GM23338 (cell line): ENCODE measurements around the gene FARSB. TPM values are rescaled to one million over a fixed set of nuclear protein-coding genes. Genes with fewer than 3 reads are reported as not detected.

Experiments
- ATAC-seq: fragments of 200-7000 bp; cut with Tn5 transposase; 3 replicates; pipeline ENCODE4 v1.9.1; 2020
- DNase-seq: peaks from one replicate; pipeline ENCODE4 v3.0.0-alpha.2; 2015; ENCODE audit warnings: low spot score
- H2AFZ ChIP-seq: fragments of 200-600 bp; sonication (generic); 2 replicates; pipeline ENCODE4 v1.8.0; 2016; ENCODE audit warnings: antibody characterized with exemption, mild to moderate bottlenecking, moderate library complexity
- H3F3A ChIP-seq: fragments of 200-600 bp; sonication (generic); replicated peaks from 2 replicates; pipeline ENCODE4 v1.8.0; 2017; ENCODE audit warnings: antibody characterized with exemption, mixed run types, low read depth
- H3K27ac ChIP-seq: fragments of 200-600 bp; sonication (generic); 2 replicates; pipeline ENCODE4 v1.6.1; 2016; ENCODE audit warnings: low read depth
- H3K27me3 ChIP-seq: fragments of 200-600 bp; sonication (generic); 2 replicates; pipeline ENCODE4 v1.8.0; 2016; ENCODE audit warnings: mild to moderate bottlenecking, mixed run types, moderate library complexity; ENCODE audit not compliant: insufficient read depth
- H3K36me3 ChIP-seq: fragments of 200-600 bp; sonication (generic); 2 replicates; pipeline ENCODE4 v1.8.0; 2016; ENCODE audit warnings: mild to moderate bottlenecking; ENCODE audit not compliant: insufficient read depth
- H3K4me1 ChIP-seq: fragments of 200-600 bp; sonication (generic); 2 replicates; pipeline ENCODE4 v1.8.0; 2016; ENCODE audit warnings: mild to moderate bottlenecking, moderate library complexity; ENCODE audit not compliant: insufficient read depth
- H3K4me2 ChIP-seq: fragments of 200-600 bp; sonication (generic); 2 replicates; pipeline ENCODE4 v1.7.1; 2017; ENCODE audit warnings: mixed run types
- H3K4me3 ChIP-seq: fragments of 200-600 bp; sonication (generic); 2 replicates; pipeline ENCODE4 v1.6.1; 2016; ENCODE audit warnings: mixed run types
- H3K79me2 ChIP-seq: fragments of 200-600 bp; sonication (generic); replicated peaks from 2 replicates; pipeline ENCODE4 v1.8.0; 2017; ENCODE audit warnings: mild to moderate bottlenecking; ENCODE audit not compliant: insufficient read depth
- H3K9me2 ChIP-seq: fragments of 200-600 bp; sonication (generic); 2 replicates; pipeline ENCODE4 v1.8.0; 2017; ENCODE audit not compliant: insufficient read depth
- H4K20me1 ChIP-seq: fragments of 200-600 bp; sonication (generic); replicated peaks from 2 replicates; pipeline ENCODE4 v1.8.0; 2017; ENCODE audit warnings: mild to moderate bottlenecking; ENCODE audit not compliant: insufficient read depth
- H3K27ac Mint-ChIP-seq: 2 replicates; pipeline ENCODE4 v1.8.0; 2020; ENCODE audit warnings: inconsistent platforms, mild to moderate bottlenecking, moderate library complexity, mixed read lengths
- H3K27me3 Mint-ChIP-seq: 3 replicates; pipeline ENCODE4 v1.8.0; 2022; ENCODE audit warnings: low read depth, mild to moderate bottlenecking, moderate library complexity, mixed read lengths, inconsistent platforms; ENCODE audit not compliant: insufficient read depth, poor library complexity
- H3K36me3 Mint-ChIP-seq: 3 replicates; pipeline ENCODE4 v1.8.0; 2021; ENCODE audit warnings: low read depth, mild to moderate bottlenecking, inconsistent platforms, moderate library complexity, mixed read lengths
- H3K4me1 Mint-ChIP-seq: 3 replicates; pipeline ENCODE4 v1.8.0; 2020; ENCODE audit warnings: mild to moderate bottlenecking, inconsistent platforms, mixed read lengths
- H3K4me3 Mint-ChIP-seq: 3 replicates; pipeline ENCODE4 v1.8.0; 2021; ENCODE audit warnings: moderate library complexity, mild to moderate bottlenecking, inconsistent platforms, mixed read lengths
- H3K9me3 Mint-ChIP-seq: 3 replicates; pipeline ENCODE4 v1.8.0; 2020; ENCODE audit warnings: moderate library complexity, mild to moderate bottlenecking, inconsistent platforms, mixed read lengths
- CREB1 ChIP-seq: fragments of 250-450 bp; sonication (Bioruptor Pico); IDR thresholded peaks from 2 replicates; pipeline ENCODE4 v1.5.0; 2020; ENCODE audit warnings: low read depth, mild to moderate bottlenecking, moderate library complexity
- ETS1 ChIP-seq: IDR thresholded peaks from 2 replicates; pipeline ENCODE4 v1.6.1; 2016; ENCODE audit warnings: antibody characterized with exemption
- EZH2 ChIP-seq: fragments of 200-600 bp; sonication (generic); IDR thresholded peaks from one replicate; pipeline ENCODE4 v1.8.0; 2017; ENCODE audit warnings: antibody characterized with exemption, mild to moderate bottlenecking, low read depth; ENCODE audit not compliant: unreplicated experiment
- EZH2phosphoT487 ChIP-seq: fragments of 200-600 bp; sonication (generic); IDR thresholded peaks from one replicate; pipeline ENCODE4 v1.8.1; 2018; ENCODE audit warnings: antibody characterized with exemption; ENCODE audit not compliant: unreplicated experiment
- JUNB ChIP-seq: IDR thresholded peaks from one replicate; pipeline ENCODE4 v1.6.1; 2016; ENCODE audit warnings: antibody characterized with exemption; ENCODE audit not compliant: unreplicated experiment
- STAT1 ChIP-seq: IDR thresholded peaks from one replicate; pipeline ENCODE4 v1.6.1; 2016; ENCODE audit warnings: antibody characterized with exemption; ENCODE audit not compliant: unreplicated experiment
- ZNF114 ChIP-seq: fragments of 250-450 bp; sonication (Bioruptor Pico); IDR thresholded peaks from 2 replicates; pipeline ENCODE4 v1.5.0; 2020; ENCODE audit warnings: mild to moderate bottlenecking, moderate library complexity
- ZNF331 ChIP-seq: fragments of 250-450 bp; sonication (Bioruptor Pico); IDR thresholded peaks from 2 replicates; pipeline ENCODE4 v1.5.0; 2020; ENCODE audit warnings: low read depth, mild to moderate bottlenecking, moderate library complexity
- polyA plus RNA-seq: library from polyadenylated mRNA; unstranded; fragments of >200 nt; fragmentation: Nextera tagmentation; extraction: Ambion mirVana; gene quantifications from 2 replicates; pipeline ENCODE4 v1.2.1, GENCODE V29; 2016
- total RNA-seq: library from RNA; depleted of rRNA; stranded (reverse); fragments of >200 nt; shearing (Covaris generic); gene quantifications from 2 replicates; pipeline ENCODE4 v1.2.3, GENCODE V29; 2014
- TF ChIP-seq, protein P1 (sequence below): fragments of 250-450 bp; sonication (Bioruptor Pico); IDR thresholded peaks from 2 replicates; pipeline ENCODE4 v1.5.0; 2020; ENCODE audit warnings: mild to moderate bottlenecking, moderate library complexity

The FARSB gene
- total and polyA plus RNA-seq, 2 experiments from 2014 or later: 32.5 to 40.0 TPM

- H3K27me3 Mint-ChIP-seq: peaks cover 22% of the 10 kb centered on the region
- ATAC-seq: no peak
Measured at GRCh38 chr2:222673883-222674282, 18.0 kb upstream of the FARSB start.

More at GRCh38 chr2:222673883-222674282, 18.0 kb upstream of the FARSB start:
- no peak overlapping the region for H2AFZ ChIP-seq
- Mint-ChIP-seq H3K4me1 (peaks cover 5% of the 10 kb centered on the region), H3K36me3 (no peaks in the 10 kb centered on the region), H3K4me3 (no peak overlapping the region), H3K9me3 (no peaks in the 10 kb centered on the region; the same call in 2 of the 3 replicates), H3K27ac (no peak overlapping the region)
- peak; percentile 18 for DNase-seq
- H3K9me2 ChIP-seq: no peaks in the 10 kb centered on the region
- no peaks in the 10 kb centered on the region for H4K20me1 ChIP-seq
- peaks cover 39% of the 10 kb centered on the region for H3K27me3 ChIP-seq
- no peaks in the 10 kb centered on the region for H3K36me3 ChIP-seq
- H3K4me2 ChIP-seq: no peak overlapping the region
- peaks cover 9% of the 10 kb centered on the region; the same call in 1 of the 2 replicates for H3K4me1 ChIP-seq
- TF ChIP-seq, protein P1, sequence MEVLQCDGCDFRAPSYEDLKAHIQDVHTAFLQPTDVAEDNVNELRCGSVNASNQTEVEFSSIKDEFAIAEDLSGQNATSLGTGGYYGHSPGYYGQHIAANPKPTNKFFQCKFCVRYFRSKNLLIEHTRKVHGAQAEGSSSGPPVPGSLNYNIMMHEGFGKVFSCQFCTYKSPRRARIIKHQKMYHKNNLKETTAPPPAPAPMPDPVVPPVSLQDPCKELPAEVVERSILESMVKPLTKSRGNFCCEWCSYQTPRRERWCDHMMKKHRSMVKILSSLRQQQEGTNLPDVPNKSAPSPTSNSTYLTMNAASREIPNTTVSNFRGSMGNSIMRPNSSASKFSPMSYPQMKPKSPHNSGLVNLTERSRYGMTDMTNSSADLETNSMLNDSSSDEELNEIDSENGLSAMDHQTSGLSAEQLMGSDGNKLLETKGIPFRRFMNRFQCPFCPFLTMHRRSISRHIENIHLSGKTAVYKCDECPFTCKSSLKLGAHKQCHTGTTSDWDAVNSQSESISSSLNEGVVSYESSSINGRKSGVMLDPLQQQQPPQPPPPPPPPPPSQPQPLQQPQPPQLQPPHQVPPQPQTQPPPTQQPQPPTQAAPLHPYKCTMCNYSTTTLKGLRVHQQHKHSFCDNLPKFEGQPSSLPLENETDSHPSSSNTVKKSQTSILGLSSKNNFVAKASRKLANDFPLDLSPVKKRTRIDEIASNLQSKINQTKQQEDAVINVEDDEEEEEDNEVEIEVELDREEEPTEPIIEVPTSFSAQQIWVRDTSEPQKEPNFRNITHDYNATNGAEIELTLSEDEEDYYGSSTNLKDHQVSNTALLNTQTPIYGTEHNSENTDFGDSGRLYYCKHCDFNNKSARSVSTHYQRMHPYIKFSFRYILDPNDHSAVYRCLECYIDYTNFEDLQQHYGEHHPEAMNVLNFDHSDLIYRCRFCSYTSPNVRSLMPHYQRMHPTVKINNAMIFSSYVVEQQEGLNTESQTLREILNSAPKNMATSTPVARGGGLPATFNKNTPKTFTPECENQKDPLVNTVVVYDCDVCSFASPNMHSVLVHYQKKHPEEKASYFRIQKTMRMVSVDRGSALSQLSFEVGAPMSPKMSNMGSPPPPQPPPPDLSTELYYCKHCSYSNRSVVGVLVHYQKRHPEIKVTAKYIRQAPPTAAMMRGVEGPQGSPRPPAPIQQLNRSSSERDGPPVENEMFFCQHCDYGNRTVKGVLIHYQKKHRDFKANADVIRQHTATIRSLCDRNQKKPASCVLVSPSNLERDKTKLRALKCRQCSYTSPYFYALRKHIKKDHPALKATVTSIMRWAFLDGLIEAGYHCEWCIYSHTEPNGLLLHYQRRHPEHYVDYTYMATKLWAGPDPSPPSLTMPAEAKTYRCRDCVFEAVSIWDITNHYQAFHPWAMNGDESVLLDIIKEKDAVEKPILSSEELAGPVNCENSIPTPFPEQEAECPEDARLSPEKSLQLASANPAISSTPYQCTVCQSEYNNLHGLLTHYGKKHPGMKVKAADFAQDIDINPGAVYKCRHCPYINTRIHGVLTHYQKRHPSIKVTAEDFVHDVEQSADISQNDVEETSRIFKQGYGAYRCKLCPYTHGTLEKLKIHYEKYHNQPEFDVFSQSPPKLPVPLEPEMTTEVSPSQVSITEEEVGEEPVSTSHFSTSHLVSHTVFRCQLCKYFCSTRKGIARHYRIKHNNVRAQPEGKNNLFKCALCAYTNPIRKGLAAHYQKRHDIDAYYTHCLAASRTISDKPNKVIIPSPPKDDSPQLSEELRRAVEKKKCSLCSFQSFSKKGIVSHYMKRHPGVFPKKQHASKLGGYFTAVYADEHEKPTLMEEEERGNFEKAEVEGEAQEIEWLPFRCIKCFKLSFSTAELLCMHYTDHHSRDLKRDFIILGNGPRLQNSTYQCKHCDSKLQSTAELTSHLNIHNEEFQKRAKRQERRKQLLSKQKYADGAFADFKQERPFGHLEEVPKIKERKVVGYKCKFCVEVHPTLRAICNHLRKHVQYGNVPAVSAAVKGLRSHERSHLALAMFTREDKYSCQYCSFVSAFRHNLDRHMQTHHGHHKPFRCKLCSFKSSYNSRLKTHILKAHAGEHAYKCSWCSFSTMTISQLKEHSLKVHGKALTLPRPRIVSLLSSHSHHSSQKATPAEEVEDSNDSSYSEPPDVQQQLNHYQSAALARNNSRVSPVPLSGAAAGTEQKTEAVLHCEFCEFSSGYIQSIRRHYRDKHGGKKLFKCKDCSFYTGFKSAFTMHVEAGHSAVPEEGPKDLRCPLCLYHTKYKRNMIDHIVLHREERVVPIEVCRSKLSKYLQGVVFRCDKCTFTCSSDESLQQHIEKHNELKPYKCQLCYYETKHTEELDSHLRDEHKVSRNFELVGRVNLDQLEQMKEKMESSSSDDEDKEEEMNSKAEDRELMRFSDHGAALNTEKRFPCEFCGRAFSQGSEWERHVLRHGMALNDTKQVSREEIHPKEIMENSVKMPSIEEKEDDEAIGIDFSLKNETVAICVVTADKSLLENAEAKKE (CRISPR knock-in tag): no peak
- TF ChIP-seq JUNB (no peak), CREB1 (CRISPR knock-in tag) (no peak), EZH2phosphoT487 (no peak), ETS1 (no peak), ZNF331 (no peak), EZH2 (no peak), ZNF114 (CRISPR knock-in tag) (no peak), STAT1 (no peak)
- H3K27ac ChIP-seq: no peak overlapping the region
- no peak overlapping the region for H3K4me3 ChIP-seq
- no peaks in the 10 kb centered on the region for H3K79me2 ChIP-seq
- H3F3A ChIP-seq: 0 out of 2 replicates have a peak, but pooled peaks cover 3% of the 10 kb centered on the region
